ENCODE measurements around the gene GPC1. TPM values are rescaled to one million over a fixed set of nuclear protein-coding genes. Genes with fewer than 3 reads are reported as not detected.
A peak's percentile ranks its signal among the peaks of the same experiment; 100 is the strongest.

Gene GPC1
- total RNA-seq, 1 donor from 2014 or later, result 123 TPM

- H3K27ac ChIP-seq, result no peak overlapping the region
- peaks cover 0 to 13% of the 10 kb centered on the region in 2 donors for H3K9me3 ChIP-seq
- no peak for TF ChIP-seq CTCF (IDR thresholded peaks at IDR 0.05)
- DNase-seq (ENCODE audit: low spot score in 2 of 2), result peak in 1 of 2 donors; percentile 34
- no peaks in the 10 kb centered on the region for H3K4me1 ChIP-seq
- H3K36me3 ChIP-seq, result no peaks in the 10 kb centered on the region
- no peaks in the 10 kb centered on the region for H3K27me3 ChIP-seq
- intact Hi-C loops (cut with DNase I), result no loop called here
- H3K4me3 ChIP-seq, result no peak overlapping the region
Observed at GRCh38 chr2:240425697-240426096, 9.8 kb upstream of the GPC1 start.

- peaks cover 0 to 6% of the 10 kb centered on the region in 2 donors for H3K9me3 ChIP-seq
- peak in 1 of 2 donors; percentile 50 for DNase-seq (ENCODE audit: low spot score in 2 of 2)
- H3K4me3 ChIP-seq, result no peak overlapping the region
- intact Hi-C loops (cut with DNase I), result no loop called here
- TF ChIP-seq CTCF (IDR thresholded peaks at IDR 0.05), result no peak
- H3K27me3 ChIP-seq, result no peaks in the 10 kb centered on the region
- no peak overlapping the region for H3K27ac ChIP-seq
- no peaks in the 10 kb centered on the region for H3K36me3 ChIP-seq
- no peaks in the 10 kb centered on the region for H3K4me1 ChIP-seq
Observed at GRCh38 chr2:240426845-240427721, 8.4 kb upstream of the GPC1 start.

- TF ChIP-seq CTCF (IDR thresholded peaks at IDR 0.05), result no peak
- Histone ChIP-seq H3K4me3 (no peak overlapping the region), H3K9me3 (no peaks in the 10 kb centered on the region), H3K4me1 (no peaks in the 10 kb centered on the region), H3K27me3 (no peaks in the 10 kb centered on the region), H3K27ac (no peak overlapping the region), H3K36me3 (no peaks in the 10 kb centered on the region)
- DNase-seq (ENCODE audit: low spot score in 2 of 2), result peak in 1 of 2 donors; percentile 34
- intact Hi-C loops (cut with DNase I), result no loop called here
Observed at GRCh38 chr2:240427729-240428128, 7.7 kb upstream of the GPC1 start.

- Histone ChIP-seq H3K36me3 (no peaks in the 10 kb centered on the region), H3K4me3 (no peak overlapping the region), H3K4me1 (no peaks in the 10 kb centered on the region), H3K27ac (no peak overlapping the region), H3K9me3 (no peaks in the 10 kb centered on the region), H3K27me3 (no peaks in the 10 kb centered on the region)
- no peak for TF ChIP-seq CTCF (IDR thresholded peaks at IDR 0.05)
- intact Hi-C loops (cut with DNase I), result no loop called here
- DNase-seq (ENCODE audit: low spot score in 2 of 2), result peak in 1 of 2 donors; percentile 18
Observed at GRCh38 chr2:240428245-240428644, 7.2 kb upstream of the GPC1 start.

GRCh38 chr2:240429341-240429871, 6.1 kb upstream of the GPC1 start:
- no peak for TF ChIP-seq CTCF (IDR thresholded peaks at IDR 0.05)
- Histone ChIP-seq H3K9me3 (no peaks in the 10 kb centered on the region), H3K27me3 (no peaks in the 10 kb centered on the region), H3K36me3 (no peaks in the 10 kb centered on the region), H3K4me3 (no peak overlapping the region), H3K27ac (no peak overlapping the region), H3K4me1 (peaks cover 3 to 7% of the 10 kb centered on the region in 2 donors)
- DNase-seq (ENCODE audit: low spot score in 2 of 2), result peak; percentile 4 to 33
- intact Hi-C loops (cut with DNase I), result no loop called here
